GM23338 (cell line): ENCODE results near the gene IL31. TPM values are rescaled to one million over a fixed set of nuclear protein-coding genes. Genes with fewer than 3 reads are reported as not detected.

Source experiments
- ATAC-seq: fragments of 200-7000 bp; cut with Tn5 transposase; 3 replicates; pipeline ENCODE4 v1.9.1; 2020
- DNase-seq: peaks from one replicate; pipeline ENCODE4 v3.0.0-alpha.2; 2015; ENCODE audit warnings: low spot score
- H2AFZ ChIP-seq: fragments of 200-600 bp; sonication (generic); 2 replicates; pipeline ENCODE4 v1.8.0; 2016; ENCODE audit warnings: antibody characterized with exemption, mild to moderate bottlenecking, moderate library complexity
- H3F3A ChIP-seq: fragments of 200-600 bp; sonication (generic); replicated peaks from 2 replicates; pipeline ENCODE4 v1.8.0; 2017; ENCODE audit warnings: antibody characterized with exemption, mixed run types, low read depth
- H3K27ac ChIP-seq: fragments of 200-600 bp; sonication (generic); 2 replicates; pipeline ENCODE4 v1.6.1; 2016; ENCODE audit warnings: low read depth
- H3K27me3 ChIP-seq: fragments of 200-600 bp; sonication (generic); 2 replicates; pipeline ENCODE4 v1.8.0; 2016; ENCODE audit warnings: mild to moderate bottlenecking, mixed run types, moderate library complexity; ENCODE audit not compliant: insufficient read depth
- H3K36me3 ChIP-seq: fragments of 200-600 bp; sonication (generic); 2 replicates; pipeline ENCODE4 v1.8.0; 2016; ENCODE audit warnings: mild to moderate bottlenecking; ENCODE audit not compliant: insufficient read depth
- H3K4me1 ChIP-seq: fragments of 200-600 bp; sonication (generic); 2 replicates; pipeline ENCODE4 v1.8.0; 2016; ENCODE audit warnings: mild to moderate bottlenecking, moderate library complexity; ENCODE audit not compliant: insufficient read depth
- H3K4me2 ChIP-seq: fragments of 200-600 bp; sonication (generic); 2 replicates; pipeline ENCODE4 v1.7.1; 2017; ENCODE audit warnings: mixed run types
- H3K4me3 ChIP-seq: fragments of 200-600 bp; sonication (generic); 2 replicates; pipeline ENCODE4 v1.6.1; 2016; ENCODE audit warnings: mixed run types
- H3K79me2 ChIP-seq: fragments of 200-600 bp; sonication (generic); replicated peaks from 2 replicates; pipeline ENCODE4 v1.8.0; 2017; ENCODE audit warnings: mild to moderate bottlenecking; ENCODE audit not compliant: insufficient read depth
- H3K9me2 ChIP-seq: fragments of 200-600 bp; sonication (generic); 2 replicates; pipeline ENCODE4 v1.8.0; 2017; ENCODE audit not compliant: insufficient read depth
- H4K20me1 ChIP-seq: fragments of 200-600 bp; sonication (generic); replicated peaks from 2 replicates; pipeline ENCODE4 v1.8.0; 2017; ENCODE audit warnings: mild to moderate bottlenecking; ENCODE audit not compliant: insufficient read depth
- H3K27ac Mint-ChIP-seq: 2 replicates; pipeline ENCODE4 v1.8.0; 2020; ENCODE audit warnings: inconsistent platforms, mild to moderate bottlenecking, moderate library complexity, mixed read lengths
- H3K27me3 Mint-ChIP-seq: 3 replicates; pipeline ENCODE4 v1.8.0; 2022; ENCODE audit warnings: low read depth, mild to moderate bottlenecking, moderate library complexity, mixed read lengths, inconsistent platforms; ENCODE audit not compliant: insufficient read depth, poor library complexity
- H3K36me3 Mint-ChIP-seq: 3 replicates; pipeline ENCODE4 v1.8.0; 2021; ENCODE audit warnings: low read depth, mild to moderate bottlenecking, inconsistent platforms, moderate library complexity, mixed read lengths
- H3K4me1 Mint-ChIP-seq: 3 replicates; pipeline ENCODE4 v1.8.0; 2020; ENCODE audit warnings: mild to moderate bottlenecking, inconsistent platforms, mixed read lengths
- H3K4me3 Mint-ChIP-seq: 3 replicates; pipeline ENCODE4 v1.8.0; 2021; ENCODE audit warnings: moderate library complexity, mild to moderate bottlenecking, inconsistent platforms, mixed read lengths
- H3K9me3 Mint-ChIP-seq: 3 replicates; pipeline ENCODE4 v1.8.0; 2020; ENCODE audit warnings: moderate library complexity, mild to moderate bottlenecking, inconsistent platforms, mixed read lengths
- CREB1 ChIP-seq: fragments of 250-450 bp; sonication (Bioruptor Pico); IDR thresholded peaks from 2 replicates; pipeline ENCODE4 v1.5.0; 2020; ENCODE audit warnings: low read depth, mild to moderate bottlenecking, moderate library complexity
- CTCF ChIP-seq, 2 experiments: fragments of 200-600 bp in 1 of 2; sonication (generic) in 1 of 2; conservative IDR thresholded peaks; 2 replicates each; pipeline versions ENCODE4 v1.5.1 to v1.6.1; 2016 to 2017; ENCODE audit warnings: antibody characterized with exemption in 2 of 2, low read depth in 2 of 2, mild to moderate bottlenecking in 2 of 2, moderate library complexity in 1 of 2
- ETS1 ChIP-seq: IDR thresholded peaks from 2 replicates; pipeline ENCODE4 v1.6.1; 2016; ENCODE audit warnings: antibody characterized with exemption
- EZH2 ChIP-seq: fragments of 200-600 bp; sonication (generic); IDR thresholded peaks from one replicate; pipeline ENCODE4 v1.8.0; 2017; ENCODE audit warnings: antibody characterized with exemption, mild to moderate bottlenecking, low read depth; ENCODE audit not compliant: unreplicated experiment
- EZH2phosphoT487 ChIP-seq: fragments of 200-600 bp; sonication (generic); IDR thresholded peaks from one replicate; pipeline ENCODE4 v1.8.1; 2018; ENCODE audit warnings: antibody characterized with exemption; ENCODE audit not compliant: unreplicated experiment
- JUNB ChIP-seq: IDR thresholded peaks from one replicate; pipeline ENCODE4 v1.6.1; 2016; ENCODE audit warnings: antibody characterized with exemption; ENCODE audit not compliant: unreplicated experiment
- NANOG ChIP-seq: IDR thresholded peaks from 2 replicates; pipeline ENCODE4 v1.6.1; 2016; ENCODE audit warnings: antibody characterized with exemption, borderline replicate concordance
- POLR2AphosphoS5 ChIP-seq: IDR thresholded peaks from 2 replicates; pipeline ENCODE4 v1.6.1; 2016; ENCODE audit warnings: antibody characterized with exemption, low read depth
- REST ChIP-seq: IDR thresholded peaks from one replicate; pipeline ENCODE4 v1.6.1; 2018; ENCODE audit warnings: antibody characterized with exemption; ENCODE audit not compliant: unreplicated experiment
- STAT1 ChIP-seq: IDR thresholded peaks from one replicate; pipeline ENCODE4 v1.6.1; 2016; ENCODE audit warnings: antibody characterized with exemption; ENCODE audit not compliant: unreplicated experiment
- ZNF331 ChIP-seq: fragments of 250-450 bp; sonication (Bioruptor Pico); IDR thresholded peaks from 2 replicates; pipeline ENCODE4 v1.5.0; 2020; ENCODE audit warnings: low read depth, mild to moderate bottlenecking, moderate library complexity
- ZNF462 ChIP-seq: fragments of 250-450 bp; sonication (Bioruptor Pico); IDR thresholded peaks from 2 replicates; pipeline ENCODE4 v1.5.0; 2020; ENCODE audit warnings: mild to moderate bottlenecking, moderate library complexity
- polyA plus RNA-seq: library from polyadenylated mRNA; unstranded; fragments of >200 nt; fragmentation: Nextera tagmentation; extraction: Ambion mirVana; gene quantifications from 2 replicates; pipeline ENCODE4 v1.2.1, GENCODE V29; 2016
- total RNA-seq: library from RNA; depleted of rRNA; stranded (reverse); fragments of >200 nt; shearing (Covaris generic); gene quantifications from 2 replicates; pipeline ENCODE4 v1.2.3, GENCODE V29; 2014

The IL31 gene
- total and polyA plus RNA-seq, 2 experiments from 2014 or later: not detected

GRCh38 chr12:122168492-122168891 lies 5.5 kb downstream of the IL31 start:
- TF ChIP-seq NANOG: no peak
- no peak for TF ChIP-seq ZNF462 (CRISPR knock-in tag)
- TF ChIP-seq POLR2AphosphoS5: no peak
- no peak for TF ChIP-seq REST
- TF ChIP-seq EZH2: no peak
- no peak for TF ChIP-seq ETS1
- TF ChIP-seq CREB1 (CRISPR knock-in tag): no peak
- no peak for TF ChIP-seq JUNB
- TF ChIP-seq STAT1: no peak
- TF ChIP-seq CTCF (conservative IDR thresholded peaks at IDR 0.05; ENCODE audit: low read depth in 2 of 2): no peak
- no peak for TF ChIP-seq ZNF331 (CRISPR knock-in tag)
- TF ChIP-seq EZH2phosphoT487: no peak
- Mint-ChIP-seq H3K4me3 (no peak overlapping the region), H3K27ac (no peak overlapping the region), H3K36me3 (no peaks in the 10 kb centered on the region), H3K9me3 (no peaks in the 10 kb centered on the region), H3K4me1 (no peaks in the 10 kb centered on the region), H3K27me3 (peaks cover 2% of the 10 kb centered on the region)
- H3K9me2 ChIP-seq: no peaks in the 10 kb centered on the region
- no peak for ATAC-seq
- no peaks in the 10 kb centered on the region for H3K36me3 ChIP-seq
- no peaks in the 10 kb centered on the region for H4K20me1 ChIP-seq
- H3K27ac ChIP-seq: no peak overlapping the region
- H2AFZ ChIP-seq: no peak overlapping the region
- no peaks in the 10 kb centered on the region for H3K79me2 ChIP-seq
- H3K4me2 ChIP-seq: no peak overlapping the region
- no peaks in the 10 kb centered on the region for H3K27me3 ChIP-seq
- H3K4me1 ChIP-seq: no peaks in the 10 kb centered on the region
- H3K4me3 ChIP-seq: no peak overlapping the region
- H3F3A ChIP-seq: no peaks in the 10 kb centered on the region
- DNase-seq: no peak
